Trophoblast cell (in vitro differentiated cells and primary cell): ENCODE data around the gene ERG.

ENCODE experiments used
- DNase-seq, 2 donors: peaks; one replicate each; pipeline ENCODE4 v3.0.0-alpha.2; 2016
- H2AFZ ChIP-seq: 2 replicates; pipeline ENCODE4 v1.6.1; 2013; ENCODE audit warnings: low read length, moderate library complexity, mild to moderate bottlenecking; ENCODE audit not compliant: insufficient read depth, poor library complexity
- H2AK5ac ChIP-seq: 2 replicates; pipeline ENCODE4 v1.6.1; 2013; ENCODE audit warnings: mild to moderate bottlenecking, low read length
- H2BK120ac ChIP-seq: 2 replicates; pipeline ENCODE4 v1.6.1; 2013; ENCODE audit warnings: low read length, mild to moderate bottlenecking, moderate library complexity; ENCODE audit not compliant: insufficient read depth, poor library complexity
- H2BK12ac ChIP-seq: 2 replicates; pipeline ENCODE4 v1.6.1; 2013; ENCODE audit warnings: mild to moderate bottlenecking, low read length, moderate library complexity
- H2BK5ac ChIP-seq: 2 replicates; pipeline ENCODE4 v1.6.1; 2013; ENCODE audit warnings: low read length, low read depth, moderate library complexity, mild to moderate bottlenecking; ENCODE audit not compliant: poor library complexity
- H3K14ac ChIP-seq: 2 replicates; pipeline ENCODE4 v1.6.1; 2013; ENCODE audit warnings: mild to moderate bottlenecking, low read length
- H3K18ac ChIP-seq: 2 replicates; pipeline ENCODE4 v1.6.1; 2013; ENCODE audit warnings: mild to moderate bottlenecking, low read length
- H3K23ac ChIP-seq: 2 replicates; pipeline ENCODE4 v1.6.1; 2013; ENCODE audit warnings: low read length
- H3K27ac ChIP-seq: 2 replicates; pipeline ENCODE4 v1.5.1; 2013; ENCODE audit warnings: low read depth, mild to moderate bottlenecking, inconsistent platforms, low read length, moderate library complexity
- H3K27me3 ChIP-seq: 2 replicates; pipeline ENCODE4 v1.6.1; 2013; ENCODE audit warnings: inconsistent platforms, mild to moderate bottlenecking, low read length, moderate library complexity; ENCODE audit not compliant: insufficient read depth
- H3K36me3 ChIP-seq, 2 experiments: 1 replicate in 1 of 2; 2 replicates in 1 of 2; pipeline ENCODE4 v1.6.1; 2013; ENCODE audit warnings: low read length in 2 of 2, mild to moderate bottlenecking in 2 of 2, moderate library complexity in 1 of 2; ENCODE audit not compliant: insufficient read depth in 2 of 2, control insufficient read depth in 1 of 2
- H3K4ac ChIP-seq: 2 replicates; pipeline ENCODE4 v1.6.1; 2013; ENCODE audit warnings: low read depth, mild to moderate bottlenecking, low read length, moderate library complexity
- H3K4me1 ChIP-seq, 2 experiments: 1 replicate in 1 of 2; 2 replicates in 1 of 2; pipeline ENCODE4 v1.6.1; 2013; ENCODE audit warnings: low read length in 2 of 2, mild to moderate bottlenecking in 2 of 2, moderate library complexity in 1 of 2; ENCODE audit not compliant: insufficient read depth in 2 of 2, control insufficient read depth in 1 of 2
- H3K4me2 ChIP-seq: 2 replicates; pipeline ENCODE4 v1.6.1; 2013; ENCODE audit warnings: inconsistent platforms, mild to moderate bottlenecking, low read length, moderate library complexity
- H3K4me3 ChIP-seq: 2 replicates; pipeline ENCODE4 v1.5.1; 2013; ENCODE audit warnings: mild to moderate bottlenecking, low read depth, low read length, inconsistent platforms
- H3K79me1 ChIP-seq: one replicate; pipeline ENCODE4 v1.6.1; 2013; ENCODE audit warnings: low read length
- H3K79me2 ChIP-seq: 2 replicates; pipeline ENCODE4 v1.6.1; 2013; ENCODE audit warnings: low read length, mild to moderate bottlenecking; ENCODE audit not compliant: control insufficient read depth, insufficient read depth, poor library complexity
- H3K9ac ChIP-seq: 2 replicates; pipeline ENCODE4 v1.6.1; 2013; ENCODE audit warnings: mild to moderate bottlenecking, low read length
- H3K9me3 ChIP-seq: 2 replicates; pipeline ENCODE4 v1.6.1; 2013; ENCODE audit warnings: low read depth, mild to moderate bottlenecking, control low read depth, inconsistent platforms, low read length; ENCODE audit not compliant: insufficient read depth
- H4K12ac ChIP-seq: 2 replicates; pipeline ENCODE4 v1.6.1; 2013; ENCODE audit warnings: low read depth, mild to moderate bottlenecking, low read length, moderate library complexity
- H4K8ac ChIP-seq: 2 replicates; pipeline ENCODE4 v1.6.1; 2013; ENCODE audit warnings: low read depth, mild to moderate bottlenecking, low read length, moderate library complexity
- H4K91ac ChIP-seq: one replicate; pipeline ENCODE4 v1.6.1; 2013; ENCODE audit warnings: low read depth, mild to moderate bottlenecking, low read length, moderate library complexity
- WGBS: extraction: QIAGEN DNeasy Blood & Tissue Kit; methylation state at CpG from one replicate; pipeline ENCODE4 v1.1.7; 2013; ENCODE audit warnings: missing lambda C conversion rate; ENCODE audit not compliant: insufficient read length, insufficient coverage; ENCODE audit errors: extremely low coverage; 5-methylcytosine and 5-hydroxymethylcytosine counted together

ERG gene

DNA sequence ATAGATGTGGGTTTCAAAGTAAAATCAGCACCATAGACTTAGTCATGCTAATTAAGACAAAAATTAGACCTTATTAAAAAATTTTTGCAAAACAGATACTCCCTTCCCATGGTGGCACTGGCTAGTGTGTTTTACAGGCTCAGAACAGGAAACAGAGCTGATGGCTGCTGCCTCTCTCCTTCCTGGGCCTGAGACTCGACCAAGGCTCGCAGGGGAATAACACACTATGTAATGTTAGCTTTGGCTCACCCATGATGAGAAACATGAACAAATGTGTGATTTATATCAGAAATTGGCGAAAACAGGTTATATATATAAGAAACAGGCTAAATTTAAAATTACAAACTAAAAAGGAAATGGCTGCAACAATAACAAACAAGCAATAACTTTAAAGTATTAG is 50.7 kb downstream of the ERG start:
- H3K4ac ChIP-seq: no peak overlapping the region
- no peak overlapping the region for H2BK12ac ChIP-seq
- H4K12ac ChIP-seq: no peak overlapping the region
- H2BK120ac ChIP-seq: no peak overlapping the region
- no peaks in the 10 kb centered on the region for H3K27me3 ChIP-seq
- no peak overlapping the region for H4K8ac ChIP-seq
- no peaks in the 10 kb centered on the region for H3K9me3 ChIP-seq
- H3K4me2 ChIP-seq: no peak overlapping the region
- no peaks in the 10 kb centered on the region for H3K79me2 ChIP-seq
- no CpG with 5 or more reads among the region's 3 CpGs for WGBS
- no peak for DNase-seq
- no peak overlapping the region for H3K18ac ChIP-seq
- H3K4me1 ChIP-seq: no peaks in the 10 kb centered on the region
- no peaks in the 10 kb centered on the region for H3K79me1 ChIP-seq
- H2AFZ ChIP-seq: no peak overlapping the region
- no peak overlapping the region for H3K4me3 ChIP-seq
- H3K27ac ChIP-seq: no peak overlapping the region
- H3K23ac ChIP-seq: no peak overlapping the region
- H3K9ac ChIP-seq: no peak overlapping the region
- no peak overlapping the region for H2AK5ac ChIP-seq
- no peak overlapping the region for H3K14ac ChIP-seq
- H2BK5ac ChIP-seq: no peak overlapping the region
- no peak overlapping the region for H4K91ac ChIP-seq
- H3K36me3 ChIP-seq: no peaks in the 10 kb centered on the region

DNA sequence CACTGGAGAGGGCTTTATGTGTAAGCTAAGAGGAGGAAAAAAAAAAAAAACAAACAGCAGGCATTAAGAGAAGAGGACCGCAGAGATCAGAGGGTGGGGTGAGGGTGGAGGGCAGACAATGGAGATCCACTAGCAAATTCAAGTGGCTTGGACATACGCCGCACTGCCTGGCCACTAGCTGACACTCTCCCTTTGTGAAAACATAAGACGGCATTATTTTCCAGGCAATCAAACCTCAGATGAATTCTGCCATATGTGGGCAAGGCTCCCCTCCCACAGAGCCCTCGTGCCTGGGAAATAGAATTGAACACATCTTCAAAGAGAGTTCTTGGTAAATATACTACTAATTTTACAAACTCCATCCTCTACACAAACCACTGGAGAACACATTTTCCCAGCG is 53.6 kb downstream of the ERG start:
- H3K4ac ChIP-seq: no peak overlapping the region
- no peak overlapping the region for H3K14ac ChIP-seq
- no peak overlapping the region for H2BK5ac ChIP-seq
- H3K79me1 ChIP-seq: peaks cover 9% of the 10 kb centered on the region
- H2BK12ac ChIP-seq: no peak overlapping the region
- no peak overlapping the region for H3K27ac ChIP-seq
- no peak overlapping the region for H2BK120ac ChIP-seq
- peaks cover 3% of the 10 kb centered on the region in 2 experiments for H3K4me1 ChIP-seq
- H3K27me3 ChIP-seq: no peaks in the 10 kb centered on the region
- peaks cover 2% of the 10 kb centered on the region for H3K9me3 ChIP-seq
- no peak overlapping the region for H2AFZ ChIP-seq
- no CpG with 5 or more reads among the region's 6 CpGs for WGBS
- H3K18ac ChIP-seq: no peak overlapping the region
- no peak overlapping the region for H3K4me3 ChIP-seq
- no peak overlapping the region for H4K8ac ChIP-seq
- H3K36me3 ChIP-seq: no peaks in the 10 kb centered on the region
- H3K4me2 ChIP-seq: no peak overlapping the region
- no peak overlapping the region for H2AK5ac ChIP-seq
- H3K79me2 ChIP-seq: no peaks in the 10 kb centered on the region
- no peak for DNase-seq
- no peak overlapping the region for H4K12ac ChIP-seq
- H4K91ac ChIP-seq: no peak overlapping the region
- H3K9ac ChIP-seq: no peak overlapping the region
- H3K23ac ChIP-seq: no peak overlapping the region

DNA sequence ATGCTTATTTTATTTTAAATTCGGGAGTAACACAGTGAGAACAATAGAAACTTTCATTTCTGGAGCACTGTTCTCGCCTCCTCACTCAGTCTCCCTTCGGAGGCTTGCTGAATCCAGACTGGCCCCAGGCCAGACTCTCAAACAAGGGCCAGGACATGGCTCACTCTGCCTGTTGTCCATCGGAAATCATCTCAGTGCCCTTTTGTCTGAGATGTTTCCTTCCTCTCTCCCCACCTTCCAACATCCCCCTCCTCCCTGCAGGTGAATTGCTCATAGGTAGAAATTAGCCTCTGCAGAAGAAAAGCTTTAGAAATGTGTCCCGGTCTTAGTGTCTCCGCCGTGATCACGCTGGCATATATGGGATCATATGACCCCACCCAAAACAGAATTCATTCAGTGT is 55.2 kb downstream of the ERG start:
- WGBS: no CpG with 5 or more reads among the region's 8 CpGs
- Histone ChIP-seq H3K23ac (no peak overlapping the region), H4K12ac (no peak overlapping the region), H3K36me3 (no peaks in the 10 kb centered on the region), H3K18ac (no peak overlapping the region), H3K79me2 (no peaks in the 10 kb centered on the region), H3K4me3 (no peak overlapping the region), H4K8ac (no peak overlapping the region), H2BK12ac (no peak overlapping the region), H3K14ac (no peak overlapping the region), H3K4ac (no peak overlapping the region), H2AK5ac (no peak overlapping the region), H3K4me2 (no peak overlapping the region), H2BK120ac (no peak overlapping the region), H3K9ac (no peak overlapping the region), H4K91ac (no peak overlapping the region), H2AFZ (no peak overlapping the region), H3K79me1 (peaks cover 9% of the 10 kb centered on the region), H3K9me3 (peaks cover 2% of the 10 kb centered on the region), H3K27ac (no peak overlapping the region), H2BK5ac (no peak overlapping the region), H3K27me3 (no peaks in the 10 kb centered on the region), H3K4me1 (peaks cover 3% of the 10 kb centered on the region in 2 experiments)
- DNase-seq: no peak

DNA sequence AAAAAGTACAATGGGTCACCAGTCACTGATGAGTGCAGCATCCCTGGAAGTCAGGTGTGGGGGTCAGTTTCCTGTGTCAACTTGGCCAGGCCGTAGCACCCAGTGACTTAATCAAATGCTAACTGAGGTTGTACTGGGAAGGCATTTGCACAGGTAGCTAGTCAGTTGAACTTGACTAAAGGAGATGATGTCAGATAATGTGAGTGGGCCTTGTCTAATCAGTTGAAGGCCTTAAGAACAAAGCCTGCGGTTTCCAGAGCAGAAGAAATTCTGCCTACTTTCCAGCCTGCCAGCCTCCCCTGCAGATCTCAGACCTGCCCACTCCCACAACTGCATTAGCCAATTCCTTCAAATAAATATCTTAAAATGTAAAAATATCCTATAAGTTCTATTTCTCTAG is 57.1 kb downstream of the ERG start:
- Histone ChIP-seq H3K27me3 (no peaks in the 10 kb centered on the region), H3K23ac (no peak overlapping the region), H2BK5ac (peak overlapping the region; percentile 19), H4K12ac (no peak overlapping the region), H3K79me1 (peaks cover 9% of the 10 kb centered on the region), H2BK12ac (no peak overlapping the region), H2AK5ac (no peak overlapping the region), H3K4me2 (no peak overlapping the region), H3K4me1 (peaks cover 3% of the 10 kb centered on the region in 2 experiments), H3K36me3 (no peaks in the 10 kb centered on the region), H2AFZ (no peak overlapping the region), H3K79me2 (no peaks in the 10 kb centered on the region), H3K27ac (no peak overlapping the region), H3K4ac (no peak overlapping the region), H3K9me3 (peaks cover 2% of the 10 kb centered on the region), H4K8ac (no peak overlapping the region), H2BK120ac (no peak overlapping the region), H4K91ac (peak overlapping the region; percentile 18), H3K18ac (no peak overlapping the region), H3K14ac (peak overlapping the region; percentile 4), H3K4me3 (no peak overlapping the region), H3K9ac (no peak overlapping the region)
- WGBS: no CpG with 5 or more reads among the region's 2 CpGs
- no peak for DNase-seq
